Measurements from ENCODE around the gene AHNAK.
"Not testable (repeated sequence)": the region's sequence is repeated elsewhere in the genome, so short reads cannot be mapped to it uniquely, and the experiment has no call there.

Gene AHNAK

GRCh38 chr11:62456630-62457029 lies 90.0 kb downstream of the AHNAK start:
- DNase-seq: no peak

GRCh38 chr11:62452839-62453468 lies 93.7 kb downstream of the AHNAK start:
- no peak for DNase-seq

- DNase-seq: no peak
Observed at GRCh38 chr11:62452261-62452660, 94.3 kb downstream of the AHNAK start.

GRCh38 chr11:62451241-62451621 lies 95.4 kb downstream of the AHNAK start:
- no peak for DNase-seq

GRCh38 chr11:62450543-62451240 lies 95.9 kb downstream of the AHNAK start:
- no peak for DNase-seq

DNA sequence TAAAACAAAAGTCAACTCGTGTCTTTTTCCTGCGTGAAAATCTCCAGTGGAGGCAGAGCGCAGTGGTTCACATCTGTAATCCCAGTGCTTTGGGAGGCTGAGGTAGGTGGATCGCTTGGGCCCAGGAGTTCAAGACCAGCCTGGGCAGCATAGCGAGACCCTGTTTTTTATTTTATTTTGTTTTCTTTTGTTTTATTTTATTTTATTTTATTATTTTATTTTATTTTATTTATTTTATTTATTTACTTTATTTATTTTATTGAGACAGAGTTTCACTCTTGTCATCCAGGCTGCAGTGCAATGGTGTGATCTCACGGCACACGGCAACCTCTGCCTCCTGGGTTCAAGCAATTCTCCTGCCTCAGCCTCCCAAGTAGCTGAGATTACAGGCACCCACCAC lies 96.7 kb downstream of the AHNAK start:
- DNase-seq: not testable (repeated sequence)

- no peak for DNase-seq
Observed at GRCh38 chr11:62449451-62449851, 97.2 kb downstream of the AHNAK start.

- no peak for DNase-seq
Observed at GRCh38 chr11:62446091-62446490, 100.5 kb downstream of the AHNAK start.

- no peak for DNase-seq
Observed at GRCh38 chr11:62445314-62445740, 101.3 kb downstream of the AHNAK start.

GRCh38 chr11:62444835-62445234 lies 101.8 kb downstream of the AHNAK start:
- DNase-seq: no peak

DNA sequence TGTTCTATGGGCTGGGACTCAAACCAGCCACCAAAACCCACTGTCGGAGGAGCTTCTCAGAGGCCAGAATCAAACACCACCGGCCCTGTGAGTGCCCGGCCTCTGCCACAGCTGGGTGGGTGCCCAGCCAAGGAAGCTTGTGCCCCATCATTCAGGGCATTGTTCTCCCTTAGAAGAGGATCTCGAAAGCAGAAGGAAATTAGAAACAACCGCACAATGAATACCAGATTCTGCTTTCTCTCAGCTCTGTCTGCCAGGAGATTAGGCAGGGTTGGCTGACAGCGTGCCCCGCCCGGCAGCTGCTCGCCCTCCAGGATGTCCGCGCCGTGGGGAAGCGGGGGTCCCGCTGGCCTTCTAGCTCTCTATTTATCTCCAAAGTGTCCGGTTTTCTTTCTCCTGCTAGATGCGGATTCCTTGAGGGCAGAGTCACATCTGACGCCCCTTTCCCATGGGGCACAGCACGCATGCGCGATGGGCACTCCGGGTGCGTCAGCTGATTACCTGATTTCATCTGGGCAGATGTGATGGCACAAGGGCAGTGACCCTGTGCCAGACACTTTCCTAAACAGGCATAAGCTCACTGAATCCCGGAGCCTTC lies 102.3 kb downstream of the AHNAK start:
- DNase-seq: no peak

GRCh38 chr11:62443390-62444235 lies 103.0 kb downstream of the AHNAK start:
- no peak for DNase-seq

DNA sequence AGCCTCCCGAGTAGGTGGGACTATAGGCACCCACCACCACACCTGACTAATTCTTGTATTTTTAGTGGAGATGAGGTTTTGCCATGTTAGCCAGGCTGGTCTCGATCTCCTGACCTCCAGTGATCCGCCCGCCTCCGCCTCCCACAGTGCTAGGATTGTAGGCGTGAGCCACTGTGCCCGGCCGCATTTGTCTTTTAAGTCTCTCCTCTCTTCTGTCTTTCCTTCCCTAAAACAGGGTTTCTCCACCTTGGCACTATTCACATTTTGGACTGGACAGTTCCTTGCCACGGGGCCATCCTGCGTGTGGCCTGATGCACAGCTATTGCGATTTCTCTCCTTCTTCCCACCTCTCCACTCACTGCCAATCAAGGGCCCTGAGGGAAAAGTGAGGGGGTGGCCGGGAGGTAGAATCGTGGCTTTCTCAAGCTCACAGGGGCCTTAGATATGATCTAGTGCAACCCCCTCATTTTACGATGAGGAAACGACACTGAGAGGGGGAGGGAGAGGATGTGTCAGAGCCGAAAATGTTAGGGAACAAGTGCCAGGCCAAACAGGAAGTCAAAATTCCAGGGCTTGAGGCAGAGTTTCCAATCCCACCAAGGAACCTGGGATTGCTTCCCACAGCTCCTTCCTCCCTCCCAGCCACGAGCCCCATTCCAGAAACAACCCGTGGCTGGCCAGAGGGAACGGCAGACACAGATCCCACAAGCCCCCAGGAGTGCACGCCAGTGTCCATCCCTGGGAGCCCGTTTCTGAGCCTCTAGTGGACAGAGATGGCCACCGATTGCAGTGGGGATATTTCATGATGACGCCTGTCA lies 106.6 kb downstream of the AHNAK start:
- DNase-seq: no peak

- DNase-seq: no peak
Observed at GRCh38 chr11:62438641-62439040, 108.0 kb downstream of the AHNAK start.

- DNase-seq: no peak
Observed at GRCh38 chr11:62437616-62438015, 109.0 kb downstream of the AHNAK start.

DNA sequence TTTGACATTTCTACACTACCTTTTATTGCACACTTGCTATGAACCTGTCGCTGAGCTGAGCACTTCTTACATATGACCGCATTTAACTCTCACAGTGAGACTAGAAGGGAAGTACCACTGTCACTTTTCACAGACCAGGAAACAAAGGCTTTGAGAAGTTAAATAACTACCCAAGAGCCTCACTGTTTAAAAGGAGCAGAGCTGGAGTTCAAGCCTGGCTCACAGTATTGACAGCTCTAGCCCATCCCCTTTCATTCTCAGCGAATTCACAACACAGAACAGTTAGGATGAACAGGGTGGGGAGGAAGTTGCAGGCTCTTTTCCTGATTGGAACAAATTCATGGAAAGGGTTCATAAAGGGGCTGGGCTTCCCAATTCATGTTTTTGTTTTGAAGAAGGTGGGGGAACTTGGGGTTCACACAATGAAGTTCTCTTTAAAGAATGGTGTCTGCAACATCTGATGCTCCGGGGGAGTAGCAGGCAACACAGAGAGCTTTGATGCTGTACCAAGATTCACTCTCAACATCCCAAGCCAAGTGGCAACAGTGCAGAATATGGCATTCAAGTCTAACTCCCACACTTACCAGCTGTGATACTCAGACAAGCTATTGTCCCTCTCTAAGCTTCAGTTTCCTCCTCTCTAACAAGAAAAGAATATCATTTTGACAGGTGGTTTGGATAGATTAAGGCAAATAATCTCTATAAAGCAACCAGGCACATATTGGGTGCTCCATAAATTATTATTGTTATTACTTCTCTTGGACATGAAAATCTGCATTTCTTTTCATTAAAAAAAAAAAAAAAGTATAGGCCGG lies 110.6 kb downstream of the AHNAK start:
- no peak for DNase-seq

DNA sequence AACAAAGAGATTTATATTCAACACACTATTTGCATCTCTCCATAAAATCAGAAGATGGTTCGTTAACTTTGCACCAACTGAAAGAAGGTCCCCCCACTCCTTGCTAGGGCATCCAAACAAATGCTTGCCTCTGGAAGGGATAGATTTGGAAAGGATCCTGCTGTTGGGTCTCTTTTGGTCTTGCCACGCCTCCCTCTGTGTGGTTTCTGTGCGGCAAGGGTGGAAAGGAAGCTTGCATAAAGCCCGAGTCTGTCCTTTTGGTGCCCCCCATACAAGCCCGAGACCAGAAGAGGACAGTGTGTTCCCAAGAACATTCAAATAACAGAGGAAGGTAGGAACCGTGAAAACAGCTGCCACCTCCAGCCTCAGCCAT lies 112.7 kb downstream of the AHNAK start:
- no peak for DNase-seq

DNA sequence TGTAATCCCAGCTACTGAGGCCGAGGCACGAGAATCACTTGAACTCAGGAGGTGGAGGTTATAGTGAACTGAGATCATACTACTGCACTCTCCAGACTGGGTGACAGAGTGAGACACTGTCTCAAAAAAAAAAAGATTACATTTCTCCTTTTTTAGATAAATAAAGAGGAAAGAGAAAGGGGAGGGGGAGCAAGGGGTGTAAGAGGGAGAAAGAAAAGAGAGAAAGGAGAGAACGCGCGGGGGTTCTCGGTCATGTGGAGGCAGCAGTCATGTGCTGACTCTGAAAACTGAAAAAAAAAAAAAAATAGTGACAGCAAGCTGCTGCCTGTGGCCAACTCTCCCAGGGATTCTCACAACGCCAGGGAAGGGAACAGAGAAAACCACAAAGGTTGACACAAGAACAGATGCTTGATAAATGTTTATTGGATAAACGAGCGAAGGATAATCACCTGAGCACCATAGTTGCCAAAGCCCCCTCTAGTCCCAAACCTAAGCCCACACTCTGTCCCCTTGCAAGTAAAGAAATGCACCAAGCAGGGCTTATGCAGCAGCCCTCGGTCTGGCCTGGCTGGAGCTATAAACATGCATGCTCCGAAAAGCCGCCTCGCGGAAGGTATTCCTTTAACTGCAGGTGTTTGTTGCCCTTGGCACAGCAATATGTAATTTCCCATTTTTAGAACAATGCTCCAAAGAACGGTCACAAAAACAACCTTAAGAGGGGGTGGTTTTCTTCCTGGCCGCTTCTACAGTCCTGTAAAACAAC lies 113.3 kb downstream of the AHNAK start:
- no peak for DNase-seq

GRCh38 chr11:62432695-62433094 lies 113.9 kb downstream of the AHNAK start:
- no peak for DNase-seq

GRCh38 chr11:62431171-62431901 lies 115.3 kb downstream of the AHNAK start:
- DNase-seq: no peak

Measured in activated gamma-delta T cell (primary cell).